ENCODE data around the gene TC2N.
"Not testable (repeated sequence)": the region's sequence is repeated elsewhere in the genome, so short reads cannot be mapped to it uniquely, and the experiment has no call there.

Gene TC2N

DNA sequence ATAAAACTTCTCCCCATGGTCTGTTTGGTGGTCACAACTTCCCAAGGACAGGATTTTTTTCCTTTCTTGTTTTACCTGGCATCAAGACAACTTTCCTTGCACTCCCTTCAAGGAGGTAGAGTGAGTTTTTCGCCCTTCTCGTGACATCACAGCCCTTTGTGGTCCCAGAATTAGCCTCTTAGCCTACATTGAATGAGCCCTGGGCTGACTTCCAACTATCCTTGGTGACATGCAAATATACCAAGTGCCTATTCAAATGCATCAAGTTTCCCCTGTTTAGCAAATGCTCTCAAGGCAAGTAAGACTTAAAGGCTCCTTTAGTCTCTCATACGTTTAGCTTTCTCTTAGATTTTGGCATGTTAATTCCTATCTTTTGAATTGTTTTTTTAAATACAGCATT is 36.6 kb downstream of the TC2N start:
- no peak for DNase-seq

DNA sequence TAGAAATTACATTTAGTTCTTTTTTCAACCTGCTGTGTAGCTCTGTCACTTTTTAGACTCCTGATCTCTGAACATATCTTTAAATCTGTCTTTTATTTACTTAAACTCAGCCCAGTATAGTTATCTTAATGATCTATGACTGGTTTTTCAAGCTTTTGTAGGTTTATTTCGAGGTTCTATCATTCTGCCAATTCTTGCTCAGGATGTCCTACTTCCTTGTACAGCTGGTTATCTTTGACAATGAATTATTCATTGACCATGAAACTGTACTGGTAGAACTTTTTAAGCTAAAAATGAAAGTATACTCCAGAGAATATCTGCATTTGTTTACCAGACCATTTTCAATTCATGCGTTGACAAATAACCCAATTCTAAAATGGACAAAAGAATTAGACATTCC is 37.8 kb downstream of the TC2N start:
- DNase-seq: no peak

- DNase-seq: no peak
Observed at GRCh38 chr14:91827746-91828145, 39.6 kb downstream of the TC2N start.

GRCh38 chr14:91817566-91818325 is 49.6 kb downstream of the TC2N start:
- DNase-seq: no peak

GRCh38 chr14:91814317-91814716 is 53.0 kb downstream of the TC2N start:
- no peak for DNase-seq

GRCh38 chr14:91810699-91811098 is 56.6 kb downstream of the TC2N start:
- no peak for DNase-seq

DNA sequence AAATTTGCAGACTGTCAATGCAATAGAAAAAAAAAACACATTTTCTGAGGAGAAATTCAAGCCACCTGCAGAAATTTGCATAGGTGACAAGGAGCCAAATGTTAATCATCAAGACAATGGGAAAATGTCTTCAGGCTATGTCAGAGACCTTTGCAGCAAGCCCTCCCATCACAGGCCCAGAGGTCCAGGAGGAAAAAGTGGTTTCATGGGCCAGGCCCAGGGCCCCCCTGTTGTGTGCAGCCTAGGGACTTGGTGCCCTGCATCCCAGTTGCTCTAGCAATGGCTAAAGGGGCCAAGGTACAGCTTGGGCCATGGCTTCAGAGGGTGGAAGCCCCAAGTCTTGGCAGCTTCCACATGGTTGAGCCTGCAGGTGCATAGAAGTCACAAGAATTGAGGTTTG is 60.6 kb downstream of the TC2N start:
- DNase-seq: no peak

GRCh38 chr14:91806094-91806493 is 61.2 kb downstream of the TC2N start:
- DNase-seq: not testable (repeated sequence)

DNA sequence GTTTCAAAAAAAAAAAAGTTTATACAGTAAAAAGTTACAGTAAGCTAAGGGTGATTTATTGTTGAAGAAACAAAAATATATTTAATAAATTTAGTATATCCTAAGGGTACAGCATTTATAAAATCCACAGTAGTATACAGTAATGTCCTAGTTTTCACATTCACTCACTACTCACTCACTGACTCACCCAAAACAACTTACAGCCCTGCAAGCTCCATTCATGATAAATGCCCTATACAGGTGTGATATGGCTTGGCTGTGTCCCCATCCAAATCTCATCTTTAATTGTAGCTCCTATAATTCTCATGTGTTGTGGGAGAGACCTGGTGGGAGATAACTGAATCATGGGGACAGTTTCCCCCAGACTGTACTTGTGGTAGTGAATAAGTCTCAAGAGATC is 61.7 kb downstream of the TC2N start:
- DNase-seq: no peak

GRCh38 chr14:91801358-91801757 is 66.0 kb downstream of the TC2N start:
- DNase-seq: no peak

DNA sequence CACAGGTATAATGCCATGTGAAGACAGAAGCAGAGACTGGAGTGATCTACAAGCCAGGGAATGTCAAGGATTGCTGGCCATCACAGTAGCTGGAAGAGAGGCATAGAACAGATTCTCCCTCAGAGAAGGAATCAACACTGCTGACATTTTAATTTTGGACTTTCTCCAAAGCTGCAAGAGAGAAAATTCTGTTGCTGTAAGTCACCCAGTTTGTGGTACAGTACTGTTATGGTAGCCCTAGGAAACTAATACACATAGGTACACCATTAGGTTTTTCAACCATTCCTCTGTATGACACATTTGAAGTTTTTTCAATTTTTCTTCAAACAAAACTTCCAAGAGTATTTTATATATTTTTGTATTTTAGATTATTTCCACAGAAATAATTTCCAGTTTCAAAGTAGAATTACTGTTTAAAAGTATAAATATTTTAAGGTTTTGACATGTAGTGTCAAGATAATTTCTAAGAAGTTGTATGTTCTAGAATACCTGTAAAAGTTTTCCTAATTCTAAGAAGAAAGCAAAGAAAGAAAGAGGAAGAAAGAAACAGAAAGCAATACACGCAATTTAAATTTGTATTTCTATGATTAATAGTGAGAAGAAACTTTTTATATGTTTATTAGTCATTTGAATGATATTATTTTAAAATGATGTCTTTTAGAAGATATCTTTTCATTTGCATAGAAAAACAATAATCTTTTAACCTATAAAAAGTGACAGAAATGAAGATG is 70.6 kb downstream of the TC2N start:
- no peak for DNase-seq

- no peak for DNase-seq
Observed at GRCh38 chr14:91793704-91794103, 73.6 kb downstream of the TC2N start.

GRCh38 chr14:91786188-91786587 is 81.1 kb downstream of the TC2N start:
- DNase-seq: no peak

DNA sequence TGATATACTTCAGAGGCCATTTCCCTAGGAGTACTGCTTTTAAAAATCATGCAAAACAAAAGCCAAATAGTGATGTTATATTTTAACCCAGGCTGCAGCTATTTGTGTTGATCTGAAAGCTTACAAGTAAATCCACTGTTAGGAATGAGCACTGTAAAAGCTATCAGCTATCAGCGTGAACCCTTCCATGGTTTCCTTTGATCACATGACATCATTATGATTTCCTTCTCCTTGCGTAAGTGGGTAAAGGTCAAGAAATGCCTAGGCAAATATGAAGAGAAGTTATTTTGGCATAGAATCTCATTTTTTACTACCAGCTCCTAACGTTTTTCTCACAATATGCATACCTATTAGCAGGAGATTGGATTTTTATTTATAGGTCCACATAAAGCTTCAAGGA is 86.9 kb downstream of the TC2N start:
- no peak for DNase-seq

DNA sequence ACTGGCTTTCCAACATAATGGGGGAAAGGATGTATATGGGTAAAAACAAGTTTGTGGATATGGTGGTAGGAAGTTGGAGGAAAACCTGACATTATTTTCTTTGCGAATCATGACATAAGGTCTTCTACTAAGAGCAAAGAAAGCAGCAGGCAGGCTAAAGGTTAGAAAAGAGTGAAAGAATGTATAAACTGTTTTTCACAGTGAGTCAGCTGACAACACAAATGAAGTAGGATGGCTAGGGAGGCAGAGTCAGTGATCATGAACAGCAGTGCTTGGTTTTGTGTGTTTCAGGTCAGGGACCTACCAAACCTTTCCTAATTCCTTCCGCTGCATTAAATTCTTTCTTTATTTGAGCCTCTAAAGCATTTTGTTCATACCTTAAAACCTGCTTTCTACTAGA is 89.1 kb downstream of the TC2N start:
- DNase-seq: no peak

DNA sequence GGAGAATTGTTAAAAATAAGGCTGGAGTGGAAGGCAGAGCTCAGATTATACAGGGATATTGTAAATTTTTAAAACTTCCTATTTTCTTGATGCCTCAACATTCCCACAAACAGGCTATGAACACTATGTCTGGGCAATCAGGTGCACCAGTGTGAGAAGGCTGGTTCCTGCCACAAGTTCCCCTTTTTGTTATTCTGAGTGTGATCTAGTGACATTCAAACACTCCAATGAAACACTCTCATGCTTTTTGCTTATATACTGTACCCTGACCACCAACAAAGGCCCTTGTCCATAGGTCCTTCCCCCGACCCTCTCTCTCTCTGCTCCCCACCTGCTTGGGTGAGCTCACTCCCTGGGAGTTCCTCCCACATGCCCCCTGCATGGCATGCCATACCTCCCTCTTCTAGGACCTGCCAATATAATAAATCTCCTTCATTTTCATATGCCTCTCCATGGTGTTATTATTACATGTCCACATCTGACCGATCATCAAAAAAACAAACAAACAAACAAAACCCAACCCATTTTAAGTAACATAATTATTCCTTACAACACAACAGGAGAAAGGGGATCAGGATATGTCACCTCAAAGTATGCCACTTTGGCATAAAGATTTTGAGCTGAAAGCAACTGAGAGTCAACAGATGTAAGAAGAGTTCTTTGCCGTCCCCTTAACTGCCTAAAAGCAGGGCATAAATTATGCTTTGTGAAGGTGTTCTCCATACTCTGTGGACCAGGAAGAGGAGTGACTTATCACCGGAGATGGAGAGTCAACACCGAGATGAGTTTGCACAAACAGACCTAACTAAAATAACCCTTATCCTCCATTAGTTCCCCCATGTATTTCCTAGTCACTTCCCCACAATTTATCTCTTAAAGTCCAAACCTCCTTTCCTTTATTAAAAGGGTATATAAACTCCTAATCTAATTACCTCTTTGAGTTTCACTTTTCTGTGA is 92.9 kb downstream of the TC2N start:
- no peak for DNase-seq

GRCh38 chr14:91770185-91770584 is 97.2 kb downstream of the TC2N start:
- no peak for DNase-seq

DNA sequence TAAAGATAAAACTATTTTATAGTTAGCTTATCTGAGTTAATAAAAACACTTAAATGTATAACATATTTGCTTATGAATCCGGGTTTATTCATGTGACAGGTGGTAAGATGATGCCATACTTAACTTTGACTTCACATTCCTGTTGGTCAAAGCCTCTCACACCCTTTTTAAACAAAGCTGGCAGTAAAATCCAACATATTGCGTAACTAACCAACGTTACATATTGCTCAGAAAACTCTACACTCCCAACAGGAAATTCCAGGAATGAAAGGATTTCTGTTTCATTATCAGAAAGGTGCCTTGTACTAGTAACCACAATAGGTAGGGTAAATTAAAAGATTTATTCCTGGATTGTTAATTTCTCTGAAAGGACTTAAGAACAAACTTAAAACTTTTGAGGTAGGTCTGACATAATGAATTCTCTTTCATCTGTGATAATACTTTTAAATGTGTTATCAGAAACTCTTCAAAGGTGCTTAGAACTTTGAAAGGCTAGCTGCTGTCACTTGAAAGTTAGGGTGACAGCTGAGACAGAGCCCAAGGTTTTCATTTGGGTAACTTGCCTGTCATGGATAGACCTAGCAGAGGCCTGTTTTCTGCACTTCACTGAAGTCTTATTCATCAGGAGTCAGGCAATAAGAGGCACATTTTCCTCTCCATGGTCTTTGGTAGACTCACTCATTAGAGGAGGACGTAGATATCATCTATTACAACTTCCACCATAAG is 111.6 kb downstream of the TC2N start:
- DNase-seq: no peak

DNA sequence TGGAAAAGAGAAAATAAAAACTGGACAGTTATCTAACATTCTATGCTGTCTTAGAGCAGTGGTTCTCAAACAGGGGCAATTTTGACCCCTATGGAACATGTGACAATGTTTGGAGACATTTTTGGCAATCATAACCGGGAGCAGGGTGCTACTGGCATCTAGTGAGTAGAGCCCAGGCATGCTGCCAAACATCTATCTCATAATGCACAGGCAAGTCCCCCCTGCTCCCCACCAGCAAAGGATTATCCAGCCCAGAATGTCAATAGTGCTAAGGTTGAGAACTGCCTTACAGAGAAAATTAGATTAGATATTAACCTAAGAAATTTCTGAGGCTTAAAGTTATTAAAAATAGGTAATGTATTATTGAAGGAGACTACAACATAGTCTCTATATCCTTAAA is 112.5 kb downstream of the TC2N start:
- DNase-seq: no peak

- DNase-seq: no peak
Observed at GRCh38 chr14:91754185-91754584, 113.2 kb downstream of the TC2N start.

GRCh38 chr14:91753501-91754128 is 113.7 kb downstream of the TC2N start:
- no peak for DNase-seq

DNA sequence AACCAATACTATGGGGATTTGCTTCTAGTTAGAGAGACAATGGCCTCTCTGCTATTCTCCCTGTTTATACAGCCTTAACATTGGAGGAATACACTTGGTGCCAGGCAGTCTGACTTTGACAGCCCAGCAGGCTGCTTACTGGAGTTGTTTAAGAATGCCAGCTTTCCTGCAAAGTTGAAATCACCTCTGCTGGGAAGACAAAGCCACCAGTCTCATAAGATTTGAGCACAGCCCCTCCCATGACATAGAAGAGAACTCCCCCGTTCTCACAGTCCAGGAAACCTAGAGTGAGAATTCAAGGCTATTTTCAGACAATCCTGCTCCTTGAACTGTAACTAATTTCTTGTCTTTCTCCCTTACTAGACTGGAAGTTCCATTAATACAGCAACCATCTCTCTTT is 114.4 kb downstream of the TC2N start:
- no peak for DNase-seq

All from islet precursor cell (in vitro differentiated cells).